ENCODE results near the gene KIAA0232. TPM values are rescaled to one million over a fixed set of nuclear protein-coding genes. Genes with fewer than 3 reads are reported as not detected.

KIAA0232 gene
- total and polyA plus RNA-seq, 10 donors = 3.2 to 50.6 (median 34.5) TPM

DNA sequence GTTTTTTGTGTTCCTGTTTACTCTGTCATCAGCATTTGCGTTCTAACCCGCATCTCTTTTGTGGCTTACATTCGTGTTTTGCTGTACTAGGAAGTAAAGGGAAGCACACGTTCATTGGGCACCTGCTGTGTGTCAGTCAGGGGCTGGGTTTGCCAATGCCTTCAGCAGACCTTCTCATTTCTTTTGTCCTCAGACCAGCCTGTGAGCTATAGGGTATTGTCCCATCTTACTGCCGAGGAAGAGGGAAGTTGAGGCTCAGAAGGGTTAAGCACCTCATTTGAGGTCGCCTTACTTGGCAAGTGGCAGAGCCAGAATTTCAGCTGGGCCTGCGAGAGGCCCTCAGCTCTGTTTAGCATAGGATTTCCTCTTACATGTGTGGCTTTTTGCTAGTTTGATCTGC lies 135.8 kb downstream of the KIAA0232 start:
- Histone ChIP-seq H3K4me1 (peaks cover 38 to 94% (median 71%) of the 10 kb centered on the region in 6 donors), H3K27ac (peak overlapping the region; percentile 64 to 94 (median 88)), H3K27me3 (replicated peaks in 1 of 7) (no peaks in the 10 kb centered on the region), H3K9me3 (no peaks in the 10 kb centered on the region), H3K4me3 (peak overlapping the region in 1 of 8 donors; percentile 41), H3K36me3 (peaks cover 0 to 16% (median 3%) of the 10 kb centered on the region in 6 donors)
- TF ChIP-seq POLR2AphosphoS5 (IDR thresholded peaks at IDR 0.05) (peak in 1 of 3 donors; percentile 58), CTCF (IDR thresholded peaks at IDR 0.05 in 8 of 11, conservative IDR thresholded peaks at IDR 0.05 in 3 of 11) (no peak), POLR2A (IDR thresholded peaks at IDR 0.05) (no peak)
- peak; percentile 76 for DNase-seq
- 13 to 28% (median 15%) methylated on average over 7 of the region's 7 CpGs for WGBS, 5 donors
- intact Hi-C loops (cut with DNase I; ENCODE audit: low total_unique reads) = no loop called here

GRCh38 chr4:6920171-6920570 lies 137.6 kb downstream of the KIAA0232 start:
- H3K4me3 ChIP-seq = no peak overlapping the region
- H3K36me3 ChIP-seq = peaks cover 0 to 34% (median 19%) of the 10 kb centered on the region in 6 donors
- H3K27me3 ChIP-seq (replicated peaks in 1 of 7) = no peaks in the 10 kb centered on the region
- WGBS, 5 donors = 62 to 67% (median 63%) methylated on average over 3 of the region's 3 CpGs
- no peaks in the 10 kb centered on the region for H3K9me3 ChIP-seq
- H3K4me1 ChIP-seq = peaks cover 36 to 94% (median 69%) of the 10 kb centered on the region in 6 donors
- TF ChIP-seq POLR2AphosphoS5 (IDR thresholded peaks at IDR 0.05) (no peak), CTCF (IDR thresholded peaks at IDR 0.05 in 8 of 11, conservative IDR thresholded peaks at IDR 0.05 in 3 of 11) (no peak), POLR2A (IDR thresholded peaks at IDR 0.05) (no peak)
- peak; percentile 42 for DNase-seq
- intact Hi-C loops (cut with DNase I; ENCODE audit: low total_unique reads) = loop anchor here (10.0 kb wide), 1 partner anchor 65 kb away; no protein-coding TSS in a partner anchor
- H3K27ac ChIP-seq = peak overlapping the region in 4 of 8 donors; percentile 5 to 53 (median 34)

DNA sequence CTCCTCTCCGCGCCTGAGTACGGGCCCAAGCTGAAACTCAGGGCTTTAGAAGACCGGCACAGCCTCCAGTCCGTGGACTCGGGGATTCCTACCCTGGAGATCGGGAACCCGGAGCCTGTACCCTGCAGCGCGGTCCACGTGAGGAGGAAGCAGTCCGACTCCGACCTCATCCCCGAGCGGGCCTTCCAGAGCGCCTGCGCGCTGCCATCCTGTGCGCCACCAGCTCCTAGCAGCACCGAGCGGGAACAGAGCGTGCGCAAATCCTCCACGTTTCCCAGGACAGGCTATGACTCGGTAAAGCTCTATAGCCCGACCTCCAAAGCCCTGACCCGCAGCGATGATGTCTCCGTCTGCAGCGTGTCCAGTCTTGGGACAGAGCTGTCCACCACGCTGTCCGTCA lies 141.0 kb downstream of the KIAA0232 start:
- Histone ChIP-seq H3K4me3 (no peak overlapping the region), H3K27me3 (replicated peaks in 1 of 7) (no peaks in the 10 kb centered on the region), H3K9me3 (no peaks in the 10 kb centered on the region), H3K27ac (peak overlapping the region in 2 of 8 donors; percentile 91), H3K4me1 (peaks cover 35 to 94% (median 69%) of the 10 kb centered on the region in 6 donors), H3K36me3 (peaks cover 0 to 44% (median 20%) of the 10 kb centered on the region in 6 donors)
- intact Hi-C loops (cut with DNase I; ENCODE audit: low total_unique reads) = loop anchor here (10.0 kb wide), 1 partner anchor 61 kb away; no protein-coding TSS in a partner anchor
- 97 to 98% (median 97%) methylated on average over 21 to 32 of the region's 32 CpGs for WGBS, 5 donors
- no peak for TF ChIP-seq CTCF (IDR thresholded peaks at IDR 0.05 in 8 of 11, conservative IDR thresholded peaks at IDR 0.05 in 3 of 11)
- no peak for TF ChIP-seq POLR2A (IDR thresholded peaks at IDR 0.05)
- TF ChIP-seq POLR2AphosphoS5 (IDR thresholded peaks at IDR 0.05) = peak in 1 of 3 donors; percentile 55
- DNase-seq = no peak

DNA sequence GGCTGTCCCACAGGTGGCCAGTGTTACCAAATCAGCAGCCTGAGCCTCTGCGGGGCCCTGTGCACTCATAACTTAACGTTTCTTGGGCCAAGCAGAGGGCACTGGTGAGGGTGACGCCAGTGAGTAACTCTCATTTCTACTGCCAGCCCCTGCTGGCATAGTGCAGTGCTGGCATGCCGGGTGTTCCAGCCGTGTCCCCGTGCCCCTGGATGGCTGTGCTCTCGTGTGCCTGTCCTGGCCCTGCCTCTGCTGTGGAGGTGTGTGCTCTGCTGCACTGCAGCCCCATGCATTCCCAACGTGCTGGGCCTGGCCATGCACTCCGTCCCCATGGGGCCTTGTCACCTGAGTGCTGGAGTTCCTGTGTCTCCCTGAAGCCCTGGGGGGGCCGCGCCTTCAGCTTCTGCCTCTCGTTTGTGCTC lies 141.8 kb downstream of the KIAA0232 start:
- Histone ChIP-seq H3K27ac (peak overlapping the region in 5 of 8 donors; percentile 20 to 92 (median 91)), H3K27me3 (replicated peaks in 1 of 7) (no peaks in the 10 kb centered on the region), H3K4me1 (peaks cover 27 to 94% (median 68%) of the 10 kb centered on the region in 6 donors), H3K4me3 (no peak overlapping the region), H3K36me3 (peaks cover 0 to 44% (median 20%) of the 10 kb centered on the region in 6 donors), H3K9me3 (no peaks in the 10 kb centered on the region)
- DNase-seq = no peak
- intact Hi-C loops (cut with DNase I; ENCODE audit: low total_unique reads) = loop anchor here (10.0 kb wide), 1 partner anchor 60 kb away; no protein-coding TSS in a partner anchor
- TF ChIP-seq POLR2A (IDR thresholded peaks at IDR 0.05) (no peak), POLR2AphosphoS5 (IDR thresholded peaks at IDR 0.05) (peak in 1 of 3 donors; percentile 45)
- WGBS, 5 donors = 83 to 93% (median 89%) methylated on average over 8 to 12 of the region's 12 CpGs
